ENCODE results near the gene MPPED2. TPM values are rescaled to one million over a fixed set of nuclear protein-coding genes. Genes with fewer than 3 reads are reported as not detected.

The MPPED2 gene
- total RNA-seq = not detected in 2 replicates

- no peak for DNase-seq (ENCODE audit: low read depth, low spot score)
Measured at GRCh38 chr11:30586251-30587144, at the start of gene MPPED2. Gene MPPED2 (minus strand): TSS chr11:30586353. CDS start chr11:30580373, 5,980 bp downstream.

- no peak for DNase-seq (ENCODE audit: low read depth, low spot score)
Measured at GRCh38 chr11:30635401-30635989, 49.3 kb upstream of the MPPED2 start.

GRCh38 chr11:30631148-30631547 lies 45.0 kb upstream of the MPPED2 start:
- DNase-seq (ENCODE audit: low read depth, low spot score) = no peak

- DNase-seq (ENCODE audit: low read depth, low spot score) = no peak
Measured at GRCh38 chr11:30619767-30620166, 33.6 kb upstream of the MPPED2 start.

- no peak for DNase-seq (ENCODE audit: low read depth, low spot score)
Measured at GRCh38 chr11:30617762-30618161, 31.6 kb upstream of the MPPED2 start.

GRCh38 chr11:30610628-30611027 lies 24.5 kb upstream of the MPPED2 start:
- DNase-seq (ENCODE audit: low read depth, low spot score) = no peak

GRCh38 chr11:30608534-30608933 lies 22.4 kb upstream of the MPPED2 start:
- no peak for DNase-seq (ENCODE audit: low read depth, low spot score)

GRCh38 chr11:30605036-30605605 lies 19.0 kb upstream of the MPPED2 start:
- no peak for DNase-seq (ENCODE audit: low read depth, low spot score)

GRCh38 chr11:30603357-30603756 lies 17.2 kb upstream of the MPPED2 start:
- DNase-seq (ENCODE audit: low read depth, low spot score) = no peak

- DNase-seq (ENCODE audit: low read depth, low spot score) = no peak
Measured at GRCh38 chr11:30596832-30597231, 10.7 kb upstream of the MPPED2 start.

- no peak for DNase-seq (ENCODE audit: low read depth, low spot score)
Measured at GRCh38 chr11:30595934-30596333, 9.8 kb upstream of the MPPED2 start.

GRCh38 chr11:30594646-30595411 lies 8.7 kb upstream of the MPPED2 start:
- no peak for DNase-seq (ENCODE audit: low read depth, low spot score)

GRCh38 chr11:30587269-30587812 lies 1.2 kb upstream of the MPPED2 start:
- DNase-seq (ENCODE audit: low read depth, low spot score) = no peak

- DNase-seq (ENCODE audit: low read depth, low spot score) = no peak
Measured at GRCh38 chr11:30585892-30586250, 282 bp downstream of the MPPED2 start.

- DNase-seq (ENCODE audit: low read depth, low spot score) = no peak
Measured at GRCh38 chr11:30585125-30585891, 845 bp downstream of the MPPED2 start.

- no peak for DNase-seq (ENCODE audit: low read depth, low spot score)
Measured at GRCh38 chr11:30583476-30584280, 2.5 kb downstream of the MPPED2 start.

GRCh38 chr11:30582726-30583125 lies 3.4 kb downstream of the MPPED2 start:
- DNase-seq (ENCODE audit: low read depth, low spot score) = no peak

GRCh38 chr11:30581675-30582074 lies 4.5 kb downstream of the MPPED2 start:
- DNase-seq (ENCODE audit: low read depth, low spot score) = no peak

- DNase-seq (ENCODE audit: low read depth, low spot score) = no peak
Measured at GRCh38 chr11:30580573-30580972, 5.6 kb downstream of the MPPED2 start.
